ENCODE measurements around the gene COL7A1. TPM values are rescaled to one million over a fixed set of nuclear protein-coding genes. Genes with fewer than 3 reads are reported as not detected.
A peak's percentile ranks its signal among the peaks of the same experiment; 100 is the strongest.

Gene COL7A1
- total RNA-seq, 1 experiment from 2014 or later = 40.0 TPM

DNA sequence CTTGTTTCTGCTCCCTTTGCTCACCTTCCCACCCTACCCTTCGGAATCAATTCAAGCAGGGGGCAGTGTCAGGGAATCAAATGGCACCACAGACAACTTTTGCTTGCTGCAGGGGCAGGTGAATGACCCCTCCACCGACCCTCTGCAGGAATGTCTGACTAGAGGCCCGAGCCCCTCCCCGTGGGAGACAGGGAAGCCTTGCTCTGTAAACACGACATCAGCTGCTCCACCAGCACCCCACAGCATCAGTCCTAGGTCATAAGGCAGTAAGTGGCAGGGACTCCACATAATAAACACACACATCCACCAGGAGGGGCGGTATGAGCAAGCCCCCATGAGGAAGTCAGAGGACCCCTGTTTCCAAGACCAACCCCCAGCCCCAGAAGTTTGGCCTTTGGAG is 42.2 kb upstream of the COL7A1 start:
- intact Hi-C loops (cut with micrococcal nuclease; ENCODE audit: unreplicated experiment) = no loop called here
- no peak for ATAC-seq
- CTCF ChIA-PET = no interaction called here

DNA sequence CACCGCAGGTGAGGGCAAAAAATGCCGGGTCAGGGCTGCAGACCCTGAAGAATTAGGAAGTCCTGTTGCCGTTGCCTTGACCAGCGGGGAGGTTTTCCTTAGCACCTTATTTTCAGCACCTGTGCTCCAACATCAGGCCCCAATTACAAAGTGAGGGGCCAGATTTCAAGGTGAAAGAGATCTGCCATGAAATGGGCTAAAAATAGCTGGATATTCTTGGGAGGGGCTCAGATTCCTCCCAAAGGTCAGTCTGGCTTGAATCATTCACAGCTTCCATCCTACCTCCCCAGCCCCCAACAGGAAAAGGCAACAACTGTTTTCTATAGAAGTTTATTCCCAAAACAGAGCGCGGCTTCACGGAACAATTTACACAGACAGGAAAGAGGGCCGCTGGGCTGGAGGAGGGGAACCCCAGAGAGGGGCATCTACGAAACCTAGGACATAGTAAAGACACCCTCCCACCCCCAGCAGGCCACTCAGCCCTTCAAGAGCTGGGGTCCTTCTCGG is 41.1 kb upstream of the COL7A1 start:
- Histone ChIP-seq H3K4me1 (ENCODE audit: control insufficient read depth, insufficient read depth, low read length) (peaks cover 18% of the 10 kb centered on the region), H3K4me3 (ENCODE audit: low read depth in 2 of 2, low read length in 2 of 2) (peak overlapping the region; percentile 74 to 85), H3K36me3 (ENCODE audit: control insufficient read depth, insufficient read depth, low read length) (peaks cover 2% of the 10 kb centered on the region), H3K9me3 (ENCODE audit: control insufficient read depth, insufficient read depth, low read depth, low read length) (no peaks in the 10 kb centered on the region), H3K27me3 (ENCODE audit: control insufficient read depth, insufficient read depth, low read length) (no peaks in the 10 kb centered on the region), H3K27ac (ENCODE audit: low read length) (peak overlapping the region; percentile 87)
- intact Hi-C loops (cut with micrococcal nuclease; ENCODE audit: unreplicated experiment) = no loop called here
- ChIA-PET CTCF (interaction anchor here (0.9 kb wide), 1 partner anchor 8 kb away, joined by 3 read pairs; no protein-coding TSS in a partner anchor), POLR2A (no interaction called here)
- DNase-seq (ENCODE audit: low read depth, low spot score) (no peak), ATAC-seq (no peak)
- no TSS peak for BruUV-seq (replicated peaks)
- TF ChIP-seq, protein P1, sequence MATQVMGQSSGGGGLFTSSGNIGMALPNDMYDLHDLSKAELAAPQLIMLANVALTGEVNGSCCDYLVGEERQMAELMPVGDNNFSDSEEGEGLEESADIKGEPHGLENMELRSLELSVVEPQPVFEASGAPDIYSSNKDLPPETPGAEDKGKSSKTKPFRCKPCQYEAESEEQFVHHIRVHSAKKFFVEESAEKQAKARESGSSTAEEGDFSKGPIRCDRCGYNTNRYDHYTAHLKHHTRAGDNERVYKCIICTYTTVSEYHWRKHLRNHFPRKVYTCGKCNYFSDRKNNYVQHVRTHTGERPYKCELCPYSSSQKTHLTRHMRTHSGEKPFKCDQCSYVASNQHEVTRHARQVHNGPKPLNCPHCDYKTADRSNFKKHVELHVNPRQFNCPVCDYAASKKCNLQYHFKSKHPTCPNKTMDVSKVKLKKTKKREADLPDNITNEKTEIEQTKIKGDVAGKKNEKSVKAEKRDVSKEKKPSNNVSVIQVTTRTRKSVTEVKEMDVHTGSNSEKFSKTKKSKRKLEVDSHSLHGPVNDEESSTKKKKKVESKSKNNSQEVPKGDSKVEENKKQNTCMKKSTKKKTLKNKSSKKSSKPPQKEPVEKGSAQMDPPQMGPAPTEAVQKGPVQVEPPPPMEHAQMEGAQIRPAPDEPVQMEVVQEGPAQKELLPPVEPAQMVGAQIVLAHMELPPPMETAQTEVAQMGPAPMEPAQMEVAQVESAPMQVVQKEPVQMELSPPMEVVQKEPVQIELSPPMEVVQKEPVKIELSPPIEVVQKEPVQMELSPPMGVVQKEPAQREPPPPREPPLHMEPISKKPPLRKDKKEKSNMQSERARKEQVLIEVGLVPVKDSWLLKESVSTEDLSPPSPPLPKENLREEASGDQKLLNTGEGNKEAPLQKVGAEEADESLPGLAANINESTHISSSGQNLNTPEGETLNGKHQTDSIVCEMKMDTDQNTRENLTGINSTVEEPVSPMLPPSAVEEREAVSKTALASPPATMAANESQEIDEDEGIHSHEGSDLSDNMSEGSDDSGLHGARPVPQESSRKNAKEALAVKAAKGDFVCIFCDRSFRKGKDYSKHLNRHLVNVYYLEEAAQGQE (IDR thresholded peaks at IDR 0.05; ENCODE audit: insufficient read depth in 1 of 2, low read depth in 2 of 2, low read length in 1 of 2) = no peak
- TF ChIP-seq, protein P2, sequence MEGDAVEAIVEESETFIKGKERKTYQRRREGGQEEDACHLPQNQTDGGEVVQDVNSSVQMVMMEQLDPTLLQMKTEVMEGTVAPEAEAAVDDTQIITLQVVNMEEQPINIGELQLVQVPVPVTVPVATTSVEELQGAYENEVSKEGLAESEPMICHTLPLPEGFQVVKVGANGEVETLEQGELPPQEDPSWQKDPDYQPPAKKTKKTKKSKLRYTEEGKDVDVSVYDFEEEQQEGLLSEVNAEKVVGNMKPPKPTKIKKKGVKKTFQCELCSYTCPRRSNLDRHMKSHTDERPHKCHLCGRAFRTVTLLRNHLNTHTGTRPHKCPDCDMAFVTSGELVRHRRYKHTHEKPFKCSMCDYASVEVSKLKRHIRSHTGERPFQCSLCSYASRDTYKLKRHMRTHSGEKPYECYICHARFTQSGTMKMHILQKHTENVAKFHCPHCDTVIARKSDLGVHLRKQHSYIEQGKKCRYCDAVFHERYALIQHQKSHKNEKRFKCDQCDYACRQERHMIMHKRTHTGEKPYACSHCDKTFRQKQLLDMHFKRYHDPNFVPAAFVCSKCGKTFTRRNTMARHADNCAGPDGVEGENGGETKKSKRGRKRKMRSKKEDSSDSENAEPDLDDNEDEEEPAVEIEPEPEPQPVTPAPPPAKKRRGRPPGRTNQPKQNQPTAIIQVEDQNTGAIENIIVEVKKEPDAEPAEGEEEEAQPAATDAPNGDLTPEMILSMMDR (IDR thresholded peaks at IDR 0.05) = no peak
- no peak for TF ChIP-seq SIN3A (IDR thresholded peaks at IDR 0.05; ENCODE audit: borderline replicate concordance, insufficient read depth, low read depth, low read length)
- no peak for TF ChIP-seq TCF7L2 (IDR thresholded peaks at IDR 0.05; ENCODE audit: low read depth, low read length)
- no peak for TF ChIP-seq POLR2AphosphoS5 (IDR thresholded peaks at IDR 0.05; ENCODE audit: low read depth, low read length)
- in situ Hi-C loops (cut with HindIII; ENCODE audit: low pct_unique_long_range_greater_than_20kb, low sequenced_read_pairs) = no loop called here

More for the DNA sequence above, 42.2 kb upstream of the COL7A1 start:
- H3K4me3 ChIP-seq (ENCODE audit: low read depth in 2 of 2, low read length in 2 of 2) = no peak overlapping the region
- no TSS peak for BruUV-seq (replicated peaks)
- no peaks in the 10 kb centered on the region for H3K9me3 ChIP-seq (ENCODE audit: control insufficient read depth, insufficient read depth, low read depth, low read length)
- no peak overlapping the region for H3K27ac ChIP-seq (ENCODE audit: low read length)
- TF ChIP-seq POLR2AphosphoS5 (IDR thresholded peaks at IDR 0.05; ENCODE audit: low read depth, low read length) (no peak), SIN3A (IDR thresholded peaks at IDR 0.05; ENCODE audit: borderline replicate concordance, insufficient read depth, low read depth, low read length) (no peak), TCF7L2 (IDR thresholded peaks at IDR 0.05; ENCODE audit: low read depth, low read length) (no peak)
- TF ChIP-seq, protein P1 (IDR thresholded peaks at IDR 0.05; ENCODE audit: insufficient read depth in 1 of 2, low read depth in 2 of 2, low read length in 1 of 2) = no peak
- TF ChIP-seq, protein P2 (IDR thresholded peaks at IDR 0.05) = no peak
- H3K27me3 ChIP-seq (ENCODE audit: control insufficient read depth, insufficient read depth, low read length) = no peaks in the 10 kb centered on the region
- H3K4me1 ChIP-seq (ENCODE audit: control insufficient read depth, insufficient read depth, low read length) = peaks cover 18% of the 10 kb centered on the region
- POLR2A ChIA-PET = no interaction called here
- in situ Hi-C loops (cut with HindIII; ENCODE audit: low pct_unique_long_range_greater_than_20kb, low sequenced_read_pairs) = no loop called here
- peaks cover 2% of the 10 kb centered on the region for H3K36me3 ChIP-seq (ENCODE audit: control insufficient read depth, insufficient read depth, low read length)
- no peak for DNase-seq (ENCODE audit: low read depth, low spot score)
